Liver (tissue), 9 donors: Measurements from ENCODE around the gene MICAL2. TPM values are rescaled to one million over a fixed set of nuclear protein-coding genes. Genes with fewer than 3 reads are reported as not detected.

Experiments used
- DNase-seq: peaks from one replicate; pipeline ENCODE4 v3.0.0-alpha.2; 2017; ENCODE audit warnings: low spot score
- H3K27ac ChIP-seq, 2 donors: one replicate each; pipeline ENCODE4 v1.7.0; 2013; ENCODE audit warnings: inconsistent platforms in 2 of 2, low read length in 2 of 2, control low read depth in 1 of 2, low read depth in 1 of 2, mild to moderate bottlenecking in 1 of 2
- H3K27me3 ChIP-seq, 4 donors: one replicate each; pipeline versions ENCODE4 v1.6.1 to v1.7.0; 2013; ENCODE audit warnings: low read length in 3 of 4, inconsistent platforms in 1 of 4, mild to moderate bottlenecking in 1 of 4, moderate library complexity in 1 of 4; ENCODE audit not compliant: control insufficient read depth in 4 of 4, insufficient read depth in 4 of 4
- H3K36me3 ChIP-seq, 4 donors: one replicate each; pipeline versions ENCODE4 v1.6.1 to v1.7.0; 2013; ENCODE audit warnings: low read length in 3 of 4, mild to moderate bottlenecking in 3 of 4, low read depth in 1 of 4, moderate library complexity in 1 of 4; ENCODE audit not compliant: control insufficient read depth in 4 of 4, insufficient read depth in 3 of 4
- H3K4me1 ChIP-seq, 4 donors: one replicate each; pipeline versions ENCODE4 v1.6.1 to v1.7.0; 2013; ENCODE audit warnings: low read length in 3 of 4, mild to moderate bottlenecking in 3 of 4, moderate library complexity in 1 of 4; ENCODE audit not compliant: control insufficient read depth in 4 of 4, insufficient read depth in 4 of 4
- H3K4me3 ChIP-seq, 3 donors: one replicate each; pipeline versions ENCODE4 v1.6.1 to v1.7.0; 2013; ENCODE audit warnings: low read length in 3 of 3, control low read depth in 1 of 3, low read depth in 1 of 3, mild to moderate bottlenecking in 1 of 3
- H3K9ac ChIP-seq, 2 donors: one replicate each; pipeline ENCODE4 v1.7.0; 2013; ENCODE audit warnings: low read length in 2 of 2, mild to moderate bottlenecking in 2 of 2, moderate library complexity in 2 of 2, control low read depth in 1 of 2, low read depth in 1 of 2
- H3K9me3 ChIP-seq, 4 donors: one replicate each; pipeline versions ENCODE4 v1.6.1 to v1.7.0; 2013; ENCODE audit warnings: low read length in 3 of 4; ENCODE audit not compliant: control insufficient read depth in 4 of 4
- ATF3 ChIP-seq: IDR thresholded peaks from 2 replicates; pipeline ENCODE4 v1.6.1; 2016; ENCODE audit warnings: antibody characterized with exemption
- CTCF ChIP-seq: fragments of 150-350 bp; IDR thresholded peaks from 2 replicates; pipeline ENCODE4 v1.5.1; 2017; ENCODE audit warnings: improper control_type of control experiment, low read depth, low read length; ENCODE audit not compliant: missing input control
- EGR1 ChIP-seq, 2 donors: IDR thresholded peaks; 2 replicates each; pipeline ENCODE4 v1.6.1; 2016 to 2018; ENCODE audit warnings: antibody characterized with exemption in 2 of 2, low read depth in 2 of 2
- FOXA1 ChIP-seq: IDR thresholded peaks from 2 replicates; pipeline ENCODE4 v1.6.1; 2016; ENCODE audit warnings: antibody characterized with exemption
- FOXA2 ChIP-seq: IDR thresholded peaks from 2 replicates; pipeline ENCODE4 v1.6.1; 2016; ENCODE audit warnings: antibody characterized with exemption
- GABPA ChIP-seq, 2 donors: IDR thresholded peaks in 1 of 2; conservative IDR thresholded peaks in 1 of 2; 2 replicates each; pipeline ENCODE4 v1.6.1; 2016; ENCODE audit warnings: antibody characterized with exemption in 2 of 2, mild to moderate bottlenecking in 1 of 2, moderate library complexity in 1 of 2
- HNF4A ChIP-seq, 2 donors: conservative IDR thresholded peaks; 2 replicates each; pipeline ENCODE4 v1.6.1; 2016; ENCODE audit warnings: antibody characterized with exemption in 2 of 2, mild to moderate bottlenecking in 2 of 2
- HNF4G ChIP-seq: IDR thresholded peaks from 2 replicates; pipeline ENCODE4 v1.6.1; 2016; ENCODE audit warnings: antibody characterized with exemption
- JUND ChIP-seq, 2 donors: IDR thresholded peaks; 2 replicates each; pipeline ENCODE4 v1.6.1; 2016; ENCODE audit warnings: antibody characterized with exemption in 2 of 2
- NR2F2 ChIP-seq: IDR thresholded peaks from 2 replicates; pipeline ENCODE4 v1.6.1; 2016; ENCODE audit warnings: antibody characterized with exemption
- RAD21 ChIP-seq, 2 donors: IDR thresholded peaks; 2 replicates each; pipeline ENCODE4 v1.6.1; 2016; ENCODE audit warnings: antibody characterized with exemption in 2 of 2, mild to moderate bottlenecking in 2 of 2
- REST ChIP-seq: IDR thresholded peaks from 2 replicates; pipeline ENCODE4 v1.6.1; 2016; ENCODE audit warnings: antibody characterized with exemption, mild to moderate bottlenecking
- RXRA ChIP-seq, 2 donors: IDR thresholded peaks; 2 replicates each; pipeline ENCODE4 v1.6.1; 2017 to 2018; ENCODE audit warnings: antibody characterized with exemption in 2 of 2, mild to moderate bottlenecking in 1 of 2
- SP1 ChIP-seq: IDR thresholded peaks from 2 replicates; pipeline ENCODE4 v1.6.1; 2018; ENCODE audit warnings: antibody characterized with exemption, mild to moderate bottlenecking
- TAF1 ChIP-seq: conservative IDR thresholded peaks from 2 replicates; pipeline ENCODE4 v1.6.1; 2016; ENCODE audit warnings: antibody characterized with exemption, mild to moderate bottlenecking
- YY1 ChIP-seq: IDR thresholded peaks from 2 replicates; pipeline ENCODE4 v1.6.1; 2016; ENCODE audit warnings: antibody characterized with exemption, mild to moderate bottlenecking
- WGBS: extraction: QIAGEN DNeasy Blood & Tissue Kit; methylation state at CpG from one replicate; pipeline ENCODE4 v1.1.7; 2013; 5-methylcytosine and 5-hydroxymethylcytosine counted together
- polyA plus RNA-seq, 2 donors: library from polyadenylated mRNA; stranded (reverse) in 1 of 2; unstranded in 1 of 2; fragments of 200-250 nt in 1 of 2; fragments of >200 nt in 1 of 2; fragmentation: Nextera tagmentation in 1 of 2; extraction: Ambion mirVana in 1 of 2; gene quantifications; one replicate each; pipeline versions ENCODE4 v1.2.1 to v1.2.3, GENCODE V29; 2013 to 2015
- total RNA-seq, 2 donors: library from RNA; depleted of rRNA; stranded (reverse); fragments of >200 nt; gene quantifications; one replicate each; pipeline ENCODE4 v1.2.3, GENCODE V29; 2014
- donor health status: healthy.
- donor health status: healthy.
- donor health status: healthy.
- donor health status: healthy.
- donor health status: healthy.

MICAL2 gene
- total and polyA plus RNA-seq, 4 donors, result 17.5 to 113 (median 42.9) TPM

GRCh38 chr11:12189543-12190235 is 79.3 kb downstream of the MICAL2 start (continued):
- TF ChIP-seq ATF3 (no peak), RXRA (IDR thresholded peaks at IDR 0.05) (no peak), YY1 (no peak), SP1 (no peak)

- no peak for TF ChIP-seq FOXA1
- no peak for TF ChIP-seq SP1
- TF ChIP-seq ATF3, result no peak
- no peak for TF ChIP-seq CTCF
- TF ChIP-seq FOXA2, result no peak
- TF ChIP-seq RAD21 (IDR thresholded peaks at IDR 0.05), result no peak
- no peak for TF ChIP-seq NR2F2
- TF ChIP-seq JUND (IDR thresholded peaks at IDR 0.05), result no peak
- Histone ChIP-seq H3K9me3 (no peaks in the 10 kb centered on the region), H3K4me1 (no peaks in the 10 kb centered on the region), H3K4me3 (no peak overlapping the region), H3K9ac (no peak overlapping the region), H3K36me3 (peaks cover 0 to 3% (median under 1%) of the 10 kb centered on the region in 4 donors), H3K27ac (no peak overlapping the region), H3K27me3 (no peaks in the 10 kb centered on the region)
- DNase-seq, result no peak
Measured at GRCh38 chr11:12190511-12190910, 80.1 kb downstream of the MICAL2 start.

- DNase-seq, result peak; percentile 51
Measured at GRCh38 chr11:12192794-12193514, 82.6 kb downstream of the MICAL2 start.

More at GRCh38 chr11:12192794-12193514, 82.6 kb downstream of the MICAL2 start:
- H3K9me3 ChIP-seq, result no peaks in the 10 kb centered on the region
- TF ChIP-seq TAF1 (no peak), EGR1 (IDR thresholded peaks at IDR 0.05; ENCODE audit: low read depth in 2 of 2) (no peak), SP1 (no peak), NR2F2 (no peak), FOXA1 (no peak), HNF4G (no peak), REST (no peak), HNF4A (conservative IDR thresholded peaks at IDR 0.05) (no peak), ATF3 (no peak), GABPA (IDR thresholded peaks at IDR 0.05 in 1 of 2, conservative IDR thresholded peaks at IDR 0.05 in 1 of 2) (no peak), YY1 (no peak)
- peaks cover 0 to 3% (median 0%) of the 10 kb centered on the region in 4 donors for H3K36me3 ChIP-seq
- H3K9ac ChIP-seq, result no peak overlapping the region
- no peaks in the 10 kb centered on the region for H3K4me1 ChIP-seq
- no peak overlapping the region for H3K27ac ChIP-seq
- 92% methylated on average over 8 of the region's 8 CpGs for WGBS
- H3K27me3 ChIP-seq, result no peaks in the 10 kb centered on the region
- no peak overlapping the region for H3K4me3 ChIP-seq
